Measurements from ENCODE around the gene ZCCHC2.

DNA sequence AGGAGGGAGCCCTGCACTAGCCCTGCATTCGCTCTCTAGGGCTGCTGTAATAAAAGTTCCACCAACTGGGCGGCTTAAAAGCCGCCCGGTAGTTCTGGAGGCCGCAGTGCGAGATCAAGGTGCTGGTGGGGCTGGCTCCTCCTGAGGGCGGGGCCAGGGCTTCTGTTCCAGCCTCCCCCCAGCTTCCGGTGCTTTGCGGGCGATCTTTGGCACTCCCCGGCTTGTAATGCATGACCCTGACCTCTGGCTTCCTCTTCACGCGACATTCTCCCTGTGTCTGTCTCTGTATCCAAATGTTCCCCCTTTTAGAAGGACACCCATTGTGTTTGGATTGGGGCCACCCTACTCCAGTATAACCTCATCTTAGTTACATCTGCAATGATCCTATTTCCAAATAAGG is 84.5 kb downstream of the ZCCHC2 start:
- TF ChIP-seq, protein P1, sequence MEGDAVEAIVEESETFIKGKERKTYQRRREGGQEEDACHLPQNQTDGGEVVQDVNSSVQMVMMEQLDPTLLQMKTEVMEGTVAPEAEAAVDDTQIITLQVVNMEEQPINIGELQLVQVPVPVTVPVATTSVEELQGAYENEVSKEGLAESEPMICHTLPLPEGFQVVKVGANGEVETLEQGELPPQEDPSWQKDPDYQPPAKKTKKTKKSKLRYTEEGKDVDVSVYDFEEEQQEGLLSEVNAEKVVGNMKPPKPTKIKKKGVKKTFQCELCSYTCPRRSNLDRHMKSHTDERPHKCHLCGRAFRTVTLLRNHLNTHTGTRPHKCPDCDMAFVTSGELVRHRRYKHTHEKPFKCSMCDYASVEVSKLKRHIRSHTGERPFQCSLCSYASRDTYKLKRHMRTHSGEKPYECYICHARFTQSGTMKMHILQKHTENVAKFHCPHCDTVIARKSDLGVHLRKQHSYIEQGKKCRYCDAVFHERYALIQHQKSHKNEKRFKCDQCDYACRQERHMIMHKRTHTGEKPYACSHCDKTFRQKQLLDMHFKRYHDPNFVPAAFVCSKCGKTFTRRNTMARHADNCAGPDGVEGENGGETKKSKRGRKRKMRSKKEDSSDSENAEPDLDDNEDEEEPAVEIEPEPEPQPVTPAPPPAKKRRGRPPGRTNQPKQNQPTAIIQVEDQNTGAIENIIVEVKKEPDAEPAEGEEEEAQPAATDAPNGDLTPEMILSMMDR (IDR thresholded peaks at IDR 0.05) = no peak
- no peak for TF ChIP-seq POLR2AphosphoS5 (IDR thresholded peaks at IDR 0.05)
